KMS-11 (cell line): ENCODE data around the gene FTCDNL1.

Experiments
- H2AFZ ChIP-seq: fragments of 200-600 bp; sonication (generic); 2 replicates; pipeline ENCODE4 v1.6.1; 2016; ENCODE audit warnings: antibody characterized with exemption, mixed run types, low read depth
- H3K27ac ChIP-seq: fragments of 200-600 bp; sonication (generic); 2 replicates; pipeline ENCODE4 v1.6.1; 2016; ENCODE audit warnings: mild to moderate bottlenecking, mixed run types
- H3K27me3 ChIP-seq: fragments of 200-600 bp; sonication (generic); 2 replicates; pipeline ENCODE4 v1.6.1; 2017; ENCODE audit warnings: mild to moderate bottlenecking, low read depth, mixed run types, moderate library complexity; ENCODE audit not compliant: insufficient read depth
- H3K36me3 ChIP-seq: fragments of 200-600 bp; sonication (generic); 2 replicates; pipeline ENCODE4 v1.6.1; 2017; ENCODE audit warnings: mild to moderate bottlenecking, mixed run types; ENCODE audit not compliant: insufficient read depth
- H3K4me1 ChIP-seq: fragments of 200-600 bp; sonication (generic); 2 replicates; pipeline ENCODE4 v1.6.1; 2016; ENCODE audit warnings: mild to moderate bottlenecking, low read depth, mixed run types; ENCODE audit not compliant: poor library complexity, severe bottlenecking
- H3K4me2 ChIP-seq: fragments of 200-600 bp; sonication (generic); 2 replicates; pipeline ENCODE4 v1.7.0; 2016; ENCODE audit warnings: mild to moderate bottlenecking, mixed run types
- H3K4me3 ChIP-seq: fragments of 200-600 bp; sonication (generic); IDR thresholded peaks from 2 replicates; pipeline ENCODE4 v1.6.1; 2017; ENCODE audit warnings: low read depth, low read length, mixed read lengths; ENCODE audit not compliant: insufficient read depth
- H3K79me2 ChIP-seq: fragments of 200-600 bp; sonication (generic); 2 replicates; pipeline ENCODE4 v1.6.1; 2016; ENCODE audit warnings: low read depth, mixed run types; ENCODE audit not compliant: insufficient read depth
- H3K9ac ChIP-seq: fragments of 200-600 bp; sonication (generic); 2 replicates; pipeline ENCODE4 v1.6.1; 2016; ENCODE audit warnings: mild to moderate bottlenecking, mixed run types
- H4K20me1 ChIP-seq: fragments of 200-600 bp; sonication (generic); 2 replicates; pipeline ENCODE4 v1.6.1; 2016; ENCODE audit warnings: mild to moderate bottlenecking, mixed run types; ENCODE audit not compliant: insufficient read depth
- TF ChIP-seq, protein P1 (sequence below): fragments of 200-600 bp; sonication (generic); conservative IDR thresholded peaks from 2 replicates; pipeline ENCODE4 v1.6.1; 2017; ENCODE audit warnings: low read depth, mild to moderate bottlenecking, antibody characterized with exemption, low read length, moderate library complexity, mixed read lengths

FTCDNL1 gene

DNA sequence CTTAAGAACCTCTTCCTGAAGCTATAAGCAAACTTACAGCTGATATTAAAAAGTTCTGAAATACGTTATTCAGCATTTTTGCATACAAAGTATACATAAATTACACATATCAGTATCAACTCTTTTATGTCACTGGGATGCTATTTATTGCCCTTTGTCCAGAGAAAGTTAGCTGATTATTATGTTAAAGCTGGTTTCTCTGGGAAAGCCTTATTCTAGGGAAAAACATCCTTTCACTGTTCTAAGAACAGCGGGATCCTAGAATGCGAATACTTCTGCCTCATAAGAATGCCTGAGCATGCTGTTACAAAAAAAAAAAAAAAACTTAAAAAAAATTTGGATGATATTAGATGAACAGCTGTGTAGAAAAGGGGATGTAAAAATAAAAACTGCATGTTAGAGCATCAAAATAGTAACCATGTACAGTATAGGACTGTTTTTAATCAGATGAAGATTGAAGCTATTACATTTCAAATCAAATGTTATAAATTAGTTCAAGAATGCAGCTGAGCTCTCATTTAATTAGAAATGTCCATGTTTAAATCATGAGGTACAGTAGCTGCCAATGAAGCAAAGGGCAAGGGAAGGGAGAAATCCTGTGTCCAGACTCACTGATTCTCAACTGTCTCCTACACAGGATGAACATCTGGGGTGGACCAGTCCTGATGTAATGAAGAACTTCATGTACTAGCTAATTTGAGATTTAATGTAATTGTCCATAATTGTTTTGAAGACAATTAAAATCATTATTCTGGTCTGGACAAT, 8.2 kb downstream of the FTCDNL1 start:
- TF ChIP-seq, protein P1, sequence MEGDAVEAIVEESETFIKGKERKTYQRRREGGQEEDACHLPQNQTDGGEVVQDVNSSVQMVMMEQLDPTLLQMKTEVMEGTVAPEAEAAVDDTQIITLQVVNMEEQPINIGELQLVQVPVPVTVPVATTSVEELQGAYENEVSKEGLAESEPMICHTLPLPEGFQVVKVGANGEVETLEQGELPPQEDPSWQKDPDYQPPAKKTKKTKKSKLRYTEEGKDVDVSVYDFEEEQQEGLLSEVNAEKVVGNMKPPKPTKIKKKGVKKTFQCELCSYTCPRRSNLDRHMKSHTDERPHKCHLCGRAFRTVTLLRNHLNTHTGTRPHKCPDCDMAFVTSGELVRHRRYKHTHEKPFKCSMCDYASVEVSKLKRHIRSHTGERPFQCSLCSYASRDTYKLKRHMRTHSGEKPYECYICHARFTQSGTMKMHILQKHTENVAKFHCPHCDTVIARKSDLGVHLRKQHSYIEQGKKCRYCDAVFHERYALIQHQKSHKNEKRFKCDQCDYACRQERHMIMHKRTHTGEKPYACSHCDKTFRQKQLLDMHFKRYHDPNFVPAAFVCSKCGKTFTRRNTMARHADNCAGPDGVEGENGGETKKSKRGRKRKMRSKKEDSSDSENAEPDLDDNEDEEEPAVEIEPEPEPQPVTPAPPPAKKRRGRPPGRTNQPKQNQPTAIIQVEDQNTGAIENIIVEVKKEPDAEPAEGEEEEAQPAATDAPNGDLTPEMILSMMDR, result no peak
- Histone ChIP-seq H3K4me3 (no peak overlapping the region), H3K36me3 (no peaks in the 10 kb centered on the region), H3K4me2 (no peak overlapping the region), H2AFZ (no peak overlapping the region), H3K9ac (no peak overlapping the region), H3K27ac (no peak overlapping the region), H3K79me2 (no peaks in the 10 kb centered on the region), H4K20me1 (no peaks in the 10 kb centered on the region), H3K4me1 (no peaks in the 10 kb centered on the region), H3K27me3 (no peaks in the 10 kb centered on the region)

DNA sequence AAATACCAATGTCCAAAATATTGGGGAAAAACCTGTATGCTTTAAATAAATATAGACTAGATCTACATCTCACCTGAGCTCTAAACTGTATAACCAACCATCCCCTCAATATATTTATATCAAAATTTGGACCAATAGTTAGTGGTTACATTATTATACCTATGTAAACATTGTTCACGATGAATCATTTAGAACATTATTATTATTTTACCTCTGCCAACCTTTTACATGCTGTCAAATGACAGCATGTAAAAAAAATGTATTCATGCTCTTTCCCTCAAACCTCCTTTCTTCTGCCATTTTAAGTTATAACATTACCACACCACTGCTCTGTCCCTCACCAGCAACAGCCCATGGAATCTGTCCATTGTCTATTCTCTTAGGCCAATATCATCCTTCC, 9.6 kb downstream of the FTCDNL1 start:
- Histone ChIP-seq H3K9ac (no peak overlapping the region), H3K4me3 (no peak overlapping the region), H4K20me1 (no peaks in the 10 kb centered on the region), H3K79me2 (no peaks in the 10 kb centered on the region), H3K27ac (no peak overlapping the region), H3K36me3 (no peaks in the 10 kb centered on the region), H3K27me3 (no peaks in the 10 kb centered on the region), H3K4me1 (no peaks in the 10 kb centered on the region), H3K4me2 (no peak overlapping the region), H2AFZ (no peak overlapping the region)
- TF ChIP-seq, protein P1, result no peak

DNA sequence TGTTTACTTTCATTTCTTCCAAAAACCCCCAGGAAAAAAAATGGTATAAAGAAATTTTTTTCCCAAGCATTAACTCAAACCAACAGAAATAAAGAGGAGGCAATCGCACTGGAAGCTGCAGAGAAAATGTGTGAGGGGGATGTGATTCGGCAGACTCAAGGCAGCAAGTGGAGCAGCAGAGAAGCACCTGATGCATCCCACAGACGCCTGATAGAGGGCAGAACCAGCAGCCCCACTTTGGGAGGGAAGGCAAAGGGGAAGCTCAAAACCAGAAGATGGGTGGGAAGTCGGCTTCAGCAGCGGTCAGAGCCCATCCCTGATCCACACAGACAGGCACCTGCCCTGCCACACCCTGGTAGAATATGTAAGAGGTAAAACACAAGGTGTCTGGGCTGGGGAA, 12.6 kb downstream of the FTCDNL1 start:
- Histone ChIP-seq H3K4me3 (no peak overlapping the region), H3K4me1 (no peaks in the 10 kb centered on the region), H3K27me3 (no peaks in the 10 kb centered on the region), H4K20me1 (no peaks in the 10 kb centered on the region), H3K79me2 (no peaks in the 10 kb centered on the region), H3K36me3 (no peaks in the 10 kb centered on the region), H2AFZ (no peak overlapping the region), H3K4me2 (no peak overlapping the region), H3K27ac (no peak overlapping the region), H3K9ac (no peak overlapping the region)
- TF ChIP-seq, protein P1, result no peak

DNA sequence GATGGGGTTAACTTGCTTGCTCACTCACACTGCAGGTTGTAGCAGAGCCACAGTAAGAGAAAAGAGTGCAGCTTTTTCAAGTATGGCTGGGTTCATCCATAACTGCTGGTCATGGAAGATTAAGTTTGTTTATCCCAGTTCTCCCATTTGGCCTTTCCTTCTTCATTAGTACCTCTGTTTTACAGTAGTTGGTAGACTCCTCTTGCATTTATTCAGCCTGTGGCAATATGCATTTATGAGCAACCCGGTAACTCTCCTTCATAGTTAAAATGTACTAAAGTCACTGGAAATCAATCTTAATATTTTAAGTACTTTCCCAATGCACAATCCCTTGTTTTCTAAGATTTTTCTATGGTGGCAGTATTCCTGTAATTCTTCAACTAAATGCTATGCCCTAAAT, 14.0 kb downstream of the FTCDNL1 start:
- no peaks in the 10 kb centered on the region for H3K4me1 ChIP-seq
- no peak overlapping the region for H3K27ac ChIP-seq
- no peak overlapping the region for H3K4me2 ChIP-seq
- H2AFZ ChIP-seq, result no peak overlapping the region
- TF ChIP-seq, protein P1, result no peak
- H3K27me3 ChIP-seq, result no peaks in the 10 kb centered on the region
- no peak overlapping the region for H3K9ac ChIP-seq
- H4K20me1 ChIP-seq, result no peaks in the 10 kb centered on the region
- no peaks in the 10 kb centered on the region for H3K36me3 ChIP-seq
- H3K4me3 ChIP-seq, result no peak overlapping the region
- no peaks in the 10 kb centered on the region for H3K79me2 ChIP-seq
